H1 (cell line): Measurements from ENCODE around the gene DOCK8. TPM values are rescaled to one million over a fixed set of nuclear protein-coding genes. Genes with fewer than 3 reads are reported as not detected.

Experiments used
- BACH1 ChIP-seq: IDR thresholded peaks from 2 replicates; pipeline ENCODE4 v1.6.1; 2012; ENCODE audit warnings: low read length, improper control_type of control experiment
- NRF1 ChIP-seq: IDR thresholded peaks from 2 replicates; pipeline ENCODE4 v1.6.1; 2011; ENCODE audit warnings: mild to moderate bottlenecking, low read depth, low read length, improper control_type of control experiment
- SP4 ChIP-seq: IDR thresholded peaks from 2 replicates; pipeline ENCODE4 v1.6.1; 2012; ENCODE audit warnings: low read length, inconsistent platforms
- polyA plus RNA-seq, 7 experiments: library from polyadenylated mRNA; depleted of rRNA in 3 of 7; stranded (reverse) in 5 of 7; unstranded in 2 of 7; fragments of >200 nt in 5 of 7; fragments of 200-250 nt in 2 of 7; gene quantifications; 1 replicate in 5 of 7; 2 replicates in 1 of 7; 4 replicates in 1 of 7; pipeline versions ENCODE4 v1.2.1 to v1.2.3, GENCODE V29; 2011 to 2013; ENCODE audit warnings: missing spikeins in 2 of 7, mixed read lengths in 2 of 7
- total RNA-seq: library from RNA; stranded (reverse); fragmentation: NEBNext Ultra II Directional; extraction: Animal tissue kit (Norgen Biotek cat#: 25700); gene quantifications from 2 replicates; pipeline ENCODE4 v1.2.1, GENCODE V29; 2021

DOCK8 gene
- total and polyA plus RNA-seq, 2 of the 8 experiments (the other 6 are each of a cell fraction or from before 2014, with no cell fraction given): 0.57 to 2.0 TPM

DNA sequence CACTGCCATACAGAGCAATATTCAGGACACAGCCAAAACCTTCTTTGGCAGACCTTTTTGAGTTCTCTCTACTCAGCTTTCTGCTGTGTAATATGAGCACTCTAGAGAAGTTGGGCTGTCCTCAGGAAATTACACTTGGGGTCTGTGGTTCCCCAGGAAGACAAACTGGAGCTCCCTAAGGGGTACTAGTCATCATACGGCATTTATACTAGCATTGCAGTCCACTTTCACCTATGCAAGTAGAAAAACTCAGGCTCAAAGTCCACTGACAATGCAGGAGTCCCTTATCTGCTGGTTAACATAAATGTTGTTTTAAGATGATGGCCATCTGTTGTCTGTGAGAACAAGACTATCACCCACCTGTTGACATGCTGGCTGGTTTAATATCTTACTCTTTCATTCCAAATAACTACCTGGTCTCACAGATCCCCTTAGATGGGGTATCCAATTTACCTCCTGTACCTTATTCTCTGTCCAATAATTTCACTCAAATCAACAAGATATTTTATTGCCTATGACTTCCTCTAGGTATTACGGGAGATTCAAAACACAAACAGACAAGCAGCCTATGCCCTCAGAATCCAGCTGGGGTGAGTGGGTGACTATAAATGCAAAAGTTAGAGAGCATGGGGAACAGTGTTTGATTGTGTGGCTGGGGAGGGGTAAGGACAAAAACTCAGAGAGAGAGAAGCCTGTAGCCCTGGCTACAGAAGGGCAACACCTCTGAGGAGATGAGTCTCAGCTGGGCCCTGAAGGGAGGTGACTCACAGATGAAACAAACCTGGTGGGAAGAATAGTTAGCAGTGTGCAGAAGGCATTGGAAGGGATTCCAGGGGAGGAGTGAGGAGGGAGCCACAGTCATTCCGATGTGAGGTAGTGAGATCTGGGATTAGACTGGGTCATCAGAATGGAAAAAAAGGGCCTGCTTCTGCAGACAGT is 10.2 kb downstream of the DOCK8 start (continued):
- TF ChIP-seq NRF1 (no peak), SP4 (no peak), BACH1 (no peak)
